Gastrocnemius medialis (tissue), 4 donors: ENCODE results near the gene TNS4. TPM values are rescaled to one million over a fixed set of nuclear protein-coding genes. Genes with fewer than 3 reads are reported as not detected.

Experiments used
- ATAC-seq, 2 donors: fragments of 150-250 bp; one replicate each; pipeline ENCODE4 v1.9.1; 2016
- DNase-seq, 2 donors: peaks; one replicate each; pipeline ENCODE4 v3.0.0-alpha.2; 2019
- H3K27ac ChIP-seq, 4 donors: fragments of 200-600 bp; sonication (generic); 1 replicate in 1 of 4; 2 replicates in 3 of 4; pipeline ENCODE4 v1.5.1; 2016 to 2018; ENCODE audit warnings: mild to moderate bottlenecking in 2 of 4, moderate library complexity in 1 of 4
- H3K27me3 ChIP-seq, 3 donors: fragments of 200-600 bp; sonication (generic) in 2 of 3; 1 replicate in 1 of 3; 2 replicates in 2 of 3; pipeline versions ENCODE4 v1.5.1 to v1.6.0; 2016 to 2019; ENCODE audit warnings: mild to moderate bottlenecking in 1 of 3, moderate library complexity in 1 of 3
- H3K36me3 ChIP-seq, 2 donors: fragments of 200-600 bp; sonication (generic) in 1 of 2; one replicate each; pipeline ENCODE4 v1.5.1; 2017 to 2018
- H3K4me1 ChIP-seq, 2 donors: fragments of 200-600 bp; sonication (generic) in 1 of 2; one replicate each; pipeline ENCODE4 v1.5.1; 2016 to 2017; ENCODE audit warnings: mild to moderate bottlenecking in 2 of 2
- H3K4me3 ChIP-seq, 4 donors: fragments of 200-600 bp; sonication (generic) in 3 of 4; 1 replicate in 1 of 4; 2 replicates in 3 of 4; pipeline ENCODE4 v1.5.1; 2016 to 2019; ENCODE audit warnings: mild to moderate bottlenecking in 2 of 4
- H3K9me3 ChIP-seq, 3 donors: fragments of 200-600 bp; sonication (generic) in 2 of 3; 1 replicate in 1 of 3; 2 replicates in 2 of 3; pipeline ENCODE4 v1.5.1; 2016 to 2019
- POLR2A ChIP-seq, 2 donors: fragments of 450-650 bp; IDR thresholded peaks; one replicate each; pipeline ENCODE4 v1.6.1; 2017; ENCODE audit warnings: antibody characterized with exemption in 2 of 2, mild to moderate bottlenecking in 2 of 2, moderate library complexity in 2 of 2
- in situ Hi-C, 4 donors: fragments of 200-750 bp; cut with MboI; loops; one replicate each; pipeline versions ENCODE4 v1.15.0 to v1.8.0; 2017; ENCODE audit warnings: low sequenced_read_pairs in 4 of 4
- intact Hi-C: fragments of 100-400 bp; cut with DNase I; formaldehyde crosslinking; loops from one replicate; pipeline ENCODE4 v1.15.1; 2023; ENCODE audit warnings: low total_unique reads
- total RNA-seq, 4 donors: library from RNA; depleted of rRNA; stranded (reverse); fragments of >200 nt; gene quantifications; one replicate each; pipeline versions ENCODE4 v1.1.0 to v1.2.3, GENCODE V29; 2016
- TF ChIP-seq, protein P1 (sequence below), 5 experiments: fragments of 450-650 bp in 3 of 5; fragments of 200-600 bp in 2 of 5; sonication (generic) in 2 of 5; IDR thresholded peaks in 4 of 5; conservative IDR thresholded peaks in 1 of 5; 1 replicate in 4 of 5; 2 replicates in 1 of 5; pipeline ENCODE4 v1.5.1; 2016 to 2019; ENCODE audit warnings: antibody characterized with exemption in 5 of 5, mild to moderate bottlenecking in 3 of 5, moderate library complexity in 3 of 5

TNS4 gene
- total RNA-seq, 4 donors from 2014 or later, result 0.18 TPM; not detected in 3

DNA sequence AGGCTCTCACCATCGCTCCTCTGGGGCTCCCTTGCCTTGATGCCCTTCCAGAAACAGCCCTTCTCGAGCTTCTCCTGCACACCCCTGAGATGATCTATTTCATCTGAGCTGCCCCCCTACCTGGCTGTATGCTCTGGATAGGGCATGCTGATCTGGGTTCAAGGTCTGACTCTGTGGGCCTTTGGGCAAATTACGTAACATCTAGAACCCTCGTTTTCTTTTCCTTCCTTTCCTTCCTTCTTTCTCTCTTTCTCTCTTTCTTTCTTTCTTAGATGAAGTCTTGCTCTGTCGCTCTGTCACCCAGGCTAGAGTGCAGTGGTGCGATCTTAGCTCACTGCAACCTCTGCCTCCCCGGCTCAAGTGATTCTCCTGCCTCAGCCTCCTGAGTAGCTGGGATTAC lies 20.3 kb downstream of the TNS4 start:
- Histone ChIP-seq H3K9me3 (no peaks in the 10 kb centered on the region), H3K27me3 (no peaks in the 10 kb centered on the region), H3K4me3 (no peak overlapping the region), H3K27ac (no peak overlapping the region), H3K36me3 (no peaks in the 10 kb centered on the region), H3K4me1 (peaks cover 0 to 4% of the 10 kb centered on the region in 2 donors)
- ATAC-seq, result no peak
- in situ Hi-C loops (no loop called here), intact Hi-C loops (no loop called here)
- DNase-seq, result no peak
- TF ChIP-seq POLR2A (IDR thresholded peaks at IDR 0.05), result no peak
- TF ChIP-seq, protein P1, sequence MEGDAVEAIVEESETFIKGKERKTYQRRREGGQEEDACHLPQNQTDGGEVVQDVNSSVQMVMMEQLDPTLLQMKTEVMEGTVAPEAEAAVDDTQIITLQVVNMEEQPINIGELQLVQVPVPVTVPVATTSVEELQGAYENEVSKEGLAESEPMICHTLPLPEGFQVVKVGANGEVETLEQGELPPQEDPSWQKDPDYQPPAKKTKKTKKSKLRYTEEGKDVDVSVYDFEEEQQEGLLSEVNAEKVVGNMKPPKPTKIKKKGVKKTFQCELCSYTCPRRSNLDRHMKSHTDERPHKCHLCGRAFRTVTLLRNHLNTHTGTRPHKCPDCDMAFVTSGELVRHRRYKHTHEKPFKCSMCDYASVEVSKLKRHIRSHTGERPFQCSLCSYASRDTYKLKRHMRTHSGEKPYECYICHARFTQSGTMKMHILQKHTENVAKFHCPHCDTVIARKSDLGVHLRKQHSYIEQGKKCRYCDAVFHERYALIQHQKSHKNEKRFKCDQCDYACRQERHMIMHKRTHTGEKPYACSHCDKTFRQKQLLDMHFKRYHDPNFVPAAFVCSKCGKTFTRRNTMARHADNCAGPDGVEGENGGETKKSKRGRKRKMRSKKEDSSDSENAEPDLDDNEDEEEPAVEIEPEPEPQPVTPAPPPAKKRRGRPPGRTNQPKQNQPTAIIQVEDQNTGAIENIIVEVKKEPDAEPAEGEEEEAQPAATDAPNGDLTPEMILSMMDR (IDR thresholded peaks at IDR 0.05 in 4 of 5, conservative IDR thresholded peaks at IDR 0.05 in 1 of 5), result no peak

GRCh38 chr17:40480501-40481003 lies 20.9 kb downstream of the TNS4 start:
- no peaks in the 10 kb centered on the region for H3K9me3 ChIP-seq
- no peak overlapping the region for H3K4me3 ChIP-seq
- DNase-seq, result no peak
- in situ Hi-C loops (no loop called here), intact Hi-C loops (no loop called here)
- H3K36me3 ChIP-seq, result no peaks in the 10 kb centered on the region
- TF ChIP-seq, protein P1 (IDR thresholded peaks at IDR 0.05 in 4 of 5, conservative IDR thresholded peaks at IDR 0.05 in 1 of 5), result no peak
- TF ChIP-seq POLR2A (IDR thresholded peaks at IDR 0.05), result no peak
- no peaks in the 10 kb centered on the region for H3K27me3 ChIP-seq
- ATAC-seq, result no peak
- peaks cover 0 to 10% of the 10 kb centered on the region in 2 donors for H3K4me1 ChIP-seq
- no peak overlapping the region for H3K27ac ChIP-seq

DNA sequence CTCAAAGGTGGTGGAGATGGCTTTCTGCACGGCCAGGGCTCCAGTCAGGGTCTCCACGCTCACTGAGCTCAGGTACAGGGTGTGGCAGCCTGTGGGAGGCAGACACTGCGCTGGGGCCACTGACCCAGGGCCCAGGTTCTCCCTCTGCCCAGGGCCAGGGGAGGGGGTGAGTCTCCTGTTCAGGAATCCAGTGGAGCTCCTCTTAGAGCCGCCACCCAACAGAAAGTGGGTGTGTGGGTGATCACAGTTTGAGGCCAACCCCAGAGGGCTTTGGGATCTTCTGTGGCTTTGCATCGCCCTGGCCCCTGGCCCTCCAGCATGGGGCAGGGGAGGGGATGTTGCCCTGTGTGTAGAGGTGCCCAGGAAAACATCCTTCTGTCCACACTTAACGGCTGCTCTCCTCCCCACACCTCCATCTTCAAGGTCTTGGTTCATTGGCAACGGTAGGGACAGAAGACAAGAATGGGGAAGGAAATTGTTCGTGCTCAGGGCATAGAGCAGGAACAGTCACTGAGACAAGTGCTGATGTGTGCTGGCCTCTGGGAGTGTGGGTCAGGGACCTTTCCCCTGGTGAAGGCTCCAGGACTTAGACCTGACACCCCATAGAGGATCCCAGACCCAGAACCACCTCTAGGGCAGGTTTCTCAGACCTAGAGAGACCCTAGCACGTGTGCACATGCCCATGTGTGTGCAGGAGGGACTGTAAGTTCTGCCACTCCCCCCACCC lies 21.5 kb downstream of the TNS4 start:
- Histone ChIP-seq H3K27me3 (no peaks in the 10 kb centered on the region), H3K36me3 (no peaks in the 10 kb centered on the region), H3K4me3 (no peak overlapping the region), H3K9me3 (no peaks in the 10 kb centered on the region), H3K4me1 (peaks cover 0 to 10% of the 10 kb centered on the region in 2 donors), H3K27ac (no peak overlapping the region)
- TF ChIP-seq, protein P1 (IDR thresholded peaks at IDR 0.05 in 4 of 5, conservative IDR thresholded peaks at IDR 0.05 in 1 of 5), result no peak
- no peak for TF ChIP-seq POLR2A (IDR thresholded peaks at IDR 0.05)
- DNase-seq (no peak), ATAC-seq (no peak)
- in situ Hi-C loops (no loop called here), intact Hi-C loops (loop anchor here (5.0 kb wide), 1 partner anchor 52 kb away; no protein-coding TSS in a partner anchor)

DNA sequence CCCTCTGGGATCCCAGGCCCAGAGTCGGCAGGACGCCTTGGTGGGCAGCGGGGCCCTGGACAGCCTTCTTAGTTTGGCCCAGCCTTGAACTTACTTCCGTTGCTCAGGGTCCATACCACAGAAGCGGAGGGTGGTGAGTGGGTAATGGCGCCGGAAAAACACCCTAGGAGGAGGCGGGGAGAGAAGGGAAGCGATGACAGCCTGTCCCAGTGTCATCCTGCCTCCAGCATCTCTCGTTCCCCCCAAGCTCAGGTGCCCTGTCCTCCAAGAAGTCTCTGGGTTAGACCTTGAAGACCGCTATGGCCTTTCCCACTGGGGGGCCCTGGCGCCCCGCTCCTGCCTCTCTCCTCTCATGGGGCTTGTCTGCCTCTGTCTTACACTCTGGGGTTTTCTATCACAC lies 22.9 kb downstream of the TNS4 start:
- DNase-seq, result no peak

More for the DNA sequence above, 22.9 kb downstream of the TNS4 start:
- in situ Hi-C loops, result no loop called here
- ATAC-seq, result no peak
- H3K27ac ChIP-seq, result no peak overlapping the region
- no peaks in the 10 kb centered on the region for H3K36me3 ChIP-seq
- TF ChIP-seq POLR2A (IDR thresholded peaks at IDR 0.05), result no peak
- TF ChIP-seq, protein P1 (IDR thresholded peaks at IDR 0.05 in 4 of 5, conservative IDR thresholded peaks at IDR 0.05 in 1 of 5), result no peak
- no peak overlapping the region for H3K4me3 ChIP-seq
- peaks cover 0 to 10% of the 10 kb centered on the region in 2 donors for H3K4me1 ChIP-seq
- no peaks in the 10 kb centered on the region for H3K9me3 ChIP-seq
- no peaks in the 10 kb centered on the region for H3K27me3 ChIP-seq
- intact Hi-C loops, result loop anchor here (5.0 kb wide), 1 partner anchor 54 kb away; no protein-coding TSS in a partner anchor
